ENCODE measurements around the gene GPR137C.

The GPR137C gene

GRCh38 chr14:52609445-52610044 lies 56.9 kb downstream of the GPR137C start:
- TF ChIP-seq CTCF (IDR thresholded peaks at IDR 0.05; ENCODE audit: borderline replicate concordance, extremely low read depth, low read length, poor library complexity, severe bottlenecking) (no peak), EZH2 (IDR thresholded peaks at IDR 0.05; ENCODE audit: borderline replicate concordance, low read depth, low read length, severe bottlenecking) (no peak)
- H3K27me3 ChIP-seq (ENCODE audit: insufficient read depth, low read length, poor library complexity), result no peaks in the 10 kb centered on the region
- H3K4me1 ChIP-seq (ENCODE audit: insufficient read depth, low read length), result no peaks in the 10 kb centered on the region
- H3K4me2 ChIP-seq (ENCODE audit: insufficient read depth, low read length), result no peak overlapping the region
- H3K9me3 ChIP-seq (ENCODE audit: insufficient read depth, low read length, severe bottlenecking), result no peaks in the 10 kb centered on the region
- DNase-seq (no peak), ATAC-seq (ENCODE audit: insufficient read depth, low read depth) (no peak)
- no peak overlapping the region for H3K9ac ChIP-seq (ENCODE audit: low read depth, low read length)
- no peaks in the 10 kb centered on the region for H3K36me3 ChIP-seq (ENCODE audit: insufficient read depth, low read length)
- H4K20me1 ChIP-seq (ENCODE audit: insufficient read depth, low read length), result no peaks in the 10 kb centered on the region
- H3K79me2 ChIP-seq (ENCODE audit: insufficient read depth, low read length), result no peaks in the 10 kb centered on the region
- H2AFZ ChIP-seq (ENCODE audit: low read depth, low read length), result no peak overlapping the region
- no peak overlapping the region for H3K27ac ChIP-seq (ENCODE audit: low read length)
- no peak overlapping the region for H3K4me3 ChIP-seq (ENCODE audit: low read depth in 1 of 2, low read length in 2 of 2)

- no peak for DNase-seq
- ATAC-seq (ENCODE audit: insufficient read depth, low read depth), result no peak
- Histone ChIP-seq H2AFZ (ENCODE audit: low read depth, low read length) (no peak overlapping the region), H3K9me3 (ENCODE audit: insufficient read depth, low read length, severe bottlenecking) (no peaks in the 10 kb centered on the region), H3K4me1 (ENCODE audit: insufficient read depth, low read length) (no peaks in the 10 kb centered on the region), H3K36me3 (ENCODE audit: insufficient read depth, low read length) (no peaks in the 10 kb centered on the region), H3K79me2 (ENCODE audit: insufficient read depth, low read length) (no peaks in the 10 kb centered on the region), H3K27me3 (ENCODE audit: insufficient read depth, low read length, poor library complexity) (no peaks in the 10 kb centered on the region), H3K4me2 (ENCODE audit: insufficient read depth, low read length) (no peak overlapping the region), H3K4me3 (ENCODE audit: low read depth in 1 of 2, low read length in 2 of 2) (no peak overlapping the region), H3K9ac (ENCODE audit: low read depth, low read length) (no peak overlapping the region), H4K20me1 (ENCODE audit: insufficient read depth, low read length) (no peaks in the 10 kb centered on the region), H3K27ac (ENCODE audit: low read length) (no peak overlapping the region)
- no peak for TF ChIP-seq CTCF (IDR thresholded peaks at IDR 0.05; ENCODE audit: borderline replicate concordance, extremely low read depth, low read length, poor library complexity, severe bottlenecking)
- TF ChIP-seq EZH2 (IDR thresholded peaks at IDR 0.05; ENCODE audit: borderline replicate concordance, low read depth, low read length, severe bottlenecking), result no peak
These were observed 57.6 kb downstream of the GPR137C start for GRCh38 chr14:52610187-52610586.

GRCh38 chr14:52618602-52619001 lies 66.0 kb downstream of the GPR137C start:
- Histone ChIP-seq H3K9me3 (ENCODE audit: insufficient read depth, low read length, severe bottlenecking) (no peaks in the 10 kb centered on the region), H3K4me1 (ENCODE audit: insufficient read depth, low read length) (no peaks in the 10 kb centered on the region), H2AFZ (ENCODE audit: low read depth, low read length) (no peak overlapping the region), H3K27ac (ENCODE audit: low read length) (no peak overlapping the region), H4K20me1 (ENCODE audit: insufficient read depth, low read length) (no peaks in the 10 kb centered on the region), H3K4me3 (ENCODE audit: low read depth in 1 of 2, low read length in 2 of 2) (no peak overlapping the region), H3K27me3 (ENCODE audit: insufficient read depth, low read length, poor library complexity) (no peaks in the 10 kb centered on the region), H3K4me2 (ENCODE audit: insufficient read depth, low read length) (no peak overlapping the region), H3K79me2 (ENCODE audit: insufficient read depth, low read length) (no peaks in the 10 kb centered on the region), H3K36me3 (ENCODE audit: insufficient read depth, low read length) (no peaks in the 10 kb centered on the region), H3K9ac (ENCODE audit: low read depth, low read length) (no peak overlapping the region)
- ATAC-seq (ENCODE audit: insufficient read depth, low read depth) (no peak), DNase-seq (no peak)
- no peak for TF ChIP-seq EZH2 (IDR thresholded peaks at IDR 0.05; ENCODE audit: borderline replicate concordance, low read depth, low read length, severe bottlenecking)

- Histone ChIP-seq H3K27ac (ENCODE audit: low read length) (no peak overlapping the region), H3K9me3 (ENCODE audit: insufficient read depth, low read length, severe bottlenecking) (no peaks in the 10 kb centered on the region), H3K4me2 (ENCODE audit: insufficient read depth, low read length) (no peak overlapping the region), H3K4me1 (ENCODE audit: insufficient read depth, low read length) (no peaks in the 10 kb centered on the region), H2AFZ (ENCODE audit: low read depth, low read length) (no peak overlapping the region), H3K79me2 (ENCODE audit: insufficient read depth, low read length) (no peaks in the 10 kb centered on the region), H3K27me3 (ENCODE audit: insufficient read depth, low read length, poor library complexity) (no peaks in the 10 kb centered on the region), H3K9ac (ENCODE audit: low read depth, low read length) (no peak overlapping the region), H3K36me3 (ENCODE audit: insufficient read depth, low read length) (no peaks in the 10 kb centered on the region), H3K4me3 (ENCODE audit: low read depth in 1 of 2, low read length in 2 of 2) (no peak overlapping the region), H4K20me1 (ENCODE audit: insufficient read depth, low read length) (no peaks in the 10 kb centered on the region)
- no peak for DNase-seq
- ATAC-seq (ENCODE audit: insufficient read depth, low read depth), result no peak
- TF ChIP-seq EZH2 (IDR thresholded peaks at IDR 0.05; ENCODE audit: borderline replicate concordance, low read depth, low read length, severe bottlenecking), result no peak
- no peak for TF ChIP-seq CTCF (IDR thresholded peaks at IDR 0.05; ENCODE audit: borderline replicate concordance, extremely low read depth, low read length, poor library complexity, severe bottlenecking)
These were observed 67.1 kb downstream of the GPR137C start for GRCh38 chr14:52619687-52620086.
